Stimulated activated CD4-positive, alpha-beta T cell treated with anti-CD3 and anti-CD28 coated beads, Interleukin-15, amount 100 ng/mL, for 24 hours (primary cell): ENCODE measurements around the gene ARPC5L.
A peak's percentile ranks its signal among the peaks of the same experiment; 100 is the strongest.
"Not testable (repeated sequence)": the region's sequence is repeated elsewhere in the genome, so short reads cannot be mapped to it uniquely, and the experiment has no call there.

Experiments used
- DNase-seq: peaks from one replicate; pipeline ENCODE4 v3.0.0-alpha.2; 2020

ARPC5L gene

DNA sequence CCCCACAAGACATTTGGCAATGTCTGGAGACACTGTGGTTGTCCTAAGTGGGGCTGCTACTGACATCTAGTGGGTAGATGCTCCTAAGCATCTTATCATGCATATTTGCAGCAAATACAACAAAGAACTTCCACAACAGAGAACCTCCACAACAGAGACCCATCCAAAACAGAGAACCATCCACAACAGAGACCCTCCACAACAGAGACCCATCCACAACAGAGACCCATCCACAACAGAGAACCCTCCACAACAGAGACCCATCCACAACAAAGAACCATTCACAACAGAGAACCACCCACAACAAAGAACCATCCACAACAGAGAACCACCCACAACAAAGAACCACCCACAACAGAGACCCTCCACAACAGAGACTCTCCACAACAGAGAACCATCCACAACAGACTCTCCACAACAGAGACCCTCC lies 32.8 kb downstream of the ARPC5L start:
- peak; percentile 18 for DNase-seq

- DNase-seq, result no peak
Observed at GRCh38 chr9:124897570-124898460, 35.9 kb downstream of the ARPC5L start.

GRCh38 chr9:124899845-124900244 lies 37.9 kb downstream of the ARPC5L start:
- DNase-seq, result no peak

GRCh38 chr9:124906966-124907365 lies 45.0 kb downstream of the ARPC5L start:
- no peak for DNase-seq

- DNase-seq, result no peak
Observed at GRCh38 chr9:124908098-124908497, 46.2 kb downstream of the ARPC5L start.

DNA sequence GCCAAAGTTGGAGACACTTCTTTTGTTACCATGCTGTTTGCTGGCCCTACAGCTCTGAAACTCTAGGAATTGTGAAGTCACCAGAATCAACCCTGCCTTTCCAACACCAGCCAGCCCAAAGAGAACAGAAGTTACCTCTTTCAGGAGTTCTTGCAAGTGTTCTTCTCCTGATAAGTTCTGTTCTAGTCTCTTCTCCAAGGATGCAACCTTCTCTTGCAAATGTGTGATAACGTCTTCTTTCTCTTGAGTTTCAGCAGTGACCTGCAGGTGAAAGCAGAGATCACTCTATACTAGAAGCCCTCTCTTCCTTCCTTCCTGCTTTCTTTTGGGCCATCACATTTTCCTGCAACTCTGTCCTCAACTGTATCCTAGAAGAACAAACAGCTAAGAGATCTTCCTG lies 49.8 kb downstream of the ARPC5L start:
- DNase-seq, result no peak

GRCh38 chr9:124913378-124913777 lies 51.4 kb downstream of the ARPC5L start:
- DNase-seq, result no peak

GRCh38 chr9:124914753-124915405 lies 52.9 kb downstream of the ARPC5L start:
- DNase-seq, result no peak

GRCh38 chr9:124920394-124920793 lies 58.5 kb downstream of the ARPC5L start:
- not testable (repeated sequence) for DNase-seq
